Thyroid gland (tissue), 4 donors: ENCODE measurements around the gene EXOC3.

ENCODE experiments used
- CTCF ChIP-seq, 6 experiments: fragments of 200-600 bp in 3 of 6; fragments of 450-650 bp in 3 of 6; sonication (generic) in 3 of 6; IDR thresholded peaks; one replicate each; pipeline ENCODE4 v1.5.1; 2016 to 2019; ENCODE audit warnings: antibody characterized with exemption in 6 of 6, mild to moderate bottlenecking in 2 of 6, inconsistent platforms in 1 of 6, moderate library complexity in 1 of 6
- POLR2A ChIP-seq, 2 donors: fragments of 450-650 bp; IDR thresholded peaks; one replicate each; pipeline ENCODE4 v1.6.1; 2017; ENCODE audit warnings: antibody characterized with exemption in 2 of 2, mild to moderate bottlenecking in 2 of 2, moderate library complexity in 1 of 2

- TF ChIP-seq POLR2A (IDR thresholded peaks at IDR 0.05) (no peak), CTCF (IDR thresholded peaks at IDR 0.05) (no peak)
Observed at GRCh38 chr5:478369-478981, 35.5 kb downstream of the EXOC3 start.
